Measurements from ENCODE around the gene FCHSD1.

DNA sequence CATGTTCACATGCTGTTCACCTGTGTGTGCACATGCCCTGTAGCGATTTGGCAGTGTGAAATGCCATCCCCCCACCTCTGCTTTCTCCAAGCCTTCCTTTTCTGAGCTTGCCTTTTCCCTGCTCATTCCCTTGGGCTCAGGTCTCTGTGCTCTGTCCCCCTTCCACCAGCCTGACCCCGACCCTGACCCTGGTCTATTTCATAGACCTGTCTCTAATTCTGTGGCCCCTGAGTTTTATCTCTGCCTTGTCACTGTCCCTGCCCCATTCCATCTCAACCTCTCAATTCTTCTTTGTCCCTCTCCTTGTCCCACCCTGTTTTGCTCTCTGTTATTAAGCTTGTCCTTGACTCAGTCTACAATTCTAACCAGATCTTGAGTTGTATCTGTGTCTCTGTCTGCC is 30.1 kb upstream of the FCHSD1 start:
- TF ChIP-seq EZH2 (IDR thresholded peaks at IDR 0.05; ENCODE audit: borderline replicate concordance) (no peak), EZH2phosphoT487 (IDR thresholded peaks at IDR 0.05; ENCODE audit: low read depth, severe bottlenecking, unreplicated experiment) (no peak)
- TF ChIP-seq, protein P1, sequence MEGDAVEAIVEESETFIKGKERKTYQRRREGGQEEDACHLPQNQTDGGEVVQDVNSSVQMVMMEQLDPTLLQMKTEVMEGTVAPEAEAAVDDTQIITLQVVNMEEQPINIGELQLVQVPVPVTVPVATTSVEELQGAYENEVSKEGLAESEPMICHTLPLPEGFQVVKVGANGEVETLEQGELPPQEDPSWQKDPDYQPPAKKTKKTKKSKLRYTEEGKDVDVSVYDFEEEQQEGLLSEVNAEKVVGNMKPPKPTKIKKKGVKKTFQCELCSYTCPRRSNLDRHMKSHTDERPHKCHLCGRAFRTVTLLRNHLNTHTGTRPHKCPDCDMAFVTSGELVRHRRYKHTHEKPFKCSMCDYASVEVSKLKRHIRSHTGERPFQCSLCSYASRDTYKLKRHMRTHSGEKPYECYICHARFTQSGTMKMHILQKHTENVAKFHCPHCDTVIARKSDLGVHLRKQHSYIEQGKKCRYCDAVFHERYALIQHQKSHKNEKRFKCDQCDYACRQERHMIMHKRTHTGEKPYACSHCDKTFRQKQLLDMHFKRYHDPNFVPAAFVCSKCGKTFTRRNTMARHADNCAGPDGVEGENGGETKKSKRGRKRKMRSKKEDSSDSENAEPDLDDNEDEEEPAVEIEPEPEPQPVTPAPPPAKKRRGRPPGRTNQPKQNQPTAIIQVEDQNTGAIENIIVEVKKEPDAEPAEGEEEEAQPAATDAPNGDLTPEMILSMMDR (IDR thresholded peaks at IDR 0.05; ENCODE audit: poor library complexity) = no peak
